Nucleus accumbens (tissue), 56 donors: ENCODE results near the gene TRIM15.

Experiments
- DNase-seq, 56 donors: peaks; one replicate each; lab custom pipeline; 2025; lab: John Stamatoyannopoulos, UW

The TRIM15 gene

DNA sequence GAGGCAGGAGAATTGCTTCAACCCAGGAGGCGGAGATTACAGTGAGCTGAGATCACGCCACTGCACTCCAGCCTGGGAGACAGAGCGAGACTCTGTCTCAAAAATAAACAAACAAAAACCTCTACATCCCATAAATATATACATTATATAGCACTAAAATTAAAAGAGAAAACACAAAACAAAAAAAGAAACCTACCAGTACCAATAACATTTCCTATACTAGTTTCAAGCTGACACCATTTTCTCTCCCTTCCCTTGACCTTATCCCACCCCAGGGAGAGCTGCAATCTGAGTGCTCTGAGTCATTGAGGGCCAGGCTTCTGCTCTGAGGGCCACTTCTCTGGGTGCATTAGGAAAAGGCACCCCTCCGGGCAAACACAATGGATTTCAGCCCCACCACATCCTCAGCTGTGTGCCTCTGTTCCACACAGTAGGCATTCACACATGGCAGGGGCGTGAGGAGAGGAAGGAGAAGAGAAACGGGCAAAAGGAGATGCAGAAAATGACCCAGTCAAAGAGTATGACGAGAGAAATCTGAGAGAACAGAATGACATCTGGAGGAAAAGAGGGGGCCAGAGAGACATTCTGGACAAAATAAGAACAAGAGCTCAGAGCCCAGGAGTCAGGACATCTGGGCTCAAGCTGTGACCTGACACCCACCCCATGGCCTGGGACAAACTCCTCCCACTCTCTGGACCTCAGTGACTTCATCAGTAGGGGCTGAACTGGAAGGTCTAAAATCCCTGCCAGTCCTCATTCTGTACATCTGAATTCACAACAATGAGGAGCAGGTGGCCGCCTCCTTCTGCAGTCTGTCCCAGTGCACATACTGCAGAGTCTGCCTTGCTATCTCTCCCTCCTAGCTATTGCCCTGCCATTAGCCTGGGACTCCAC, 31.7 kb downstream of the TRIM15 start:
- no peak for DNase-seq

DNA sequence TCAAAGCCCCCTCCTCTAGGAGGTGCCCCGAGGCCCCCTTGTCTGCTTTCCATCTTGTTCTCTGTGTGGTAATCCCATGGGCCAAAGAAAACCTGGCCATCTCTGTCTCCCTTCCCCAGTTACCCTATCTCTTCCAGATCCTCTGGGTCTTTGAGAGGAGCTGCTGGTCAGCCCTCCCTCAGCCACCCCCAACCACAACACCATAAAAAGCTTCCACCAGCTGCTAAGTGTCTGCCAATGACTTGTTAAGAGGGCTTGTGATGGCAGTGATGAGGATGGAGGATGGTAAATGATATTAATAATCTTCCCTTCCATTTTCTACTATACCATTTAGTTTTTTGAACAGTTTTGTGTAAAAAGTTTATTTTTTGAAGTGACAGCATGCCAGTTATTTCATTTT, 32.6 kb downstream of the TRIM15 start:
- DNase-seq = no peak

DNA sequence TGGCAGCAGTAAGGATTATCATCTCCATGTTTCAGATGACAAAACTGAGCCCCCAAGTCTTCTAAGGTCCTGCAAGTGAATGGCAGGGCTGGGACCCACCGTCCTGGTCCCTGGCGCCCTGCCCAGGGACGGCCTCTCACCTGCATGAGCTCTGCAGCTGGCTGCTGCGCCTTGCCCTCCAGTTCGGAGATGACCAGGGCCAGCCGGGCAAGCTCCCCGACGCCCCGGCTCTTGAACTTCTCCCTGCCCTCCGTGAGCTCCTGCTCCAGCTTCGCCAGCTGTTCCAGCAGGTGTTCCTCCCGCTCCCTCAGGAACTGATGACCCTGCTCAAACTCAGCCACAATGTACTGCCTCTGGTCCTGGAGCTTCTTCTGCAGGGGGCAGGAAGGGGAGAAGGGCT, 33.0 kb downstream of the TRIM15 start:
- no peak for DNase-seq

DNA sequence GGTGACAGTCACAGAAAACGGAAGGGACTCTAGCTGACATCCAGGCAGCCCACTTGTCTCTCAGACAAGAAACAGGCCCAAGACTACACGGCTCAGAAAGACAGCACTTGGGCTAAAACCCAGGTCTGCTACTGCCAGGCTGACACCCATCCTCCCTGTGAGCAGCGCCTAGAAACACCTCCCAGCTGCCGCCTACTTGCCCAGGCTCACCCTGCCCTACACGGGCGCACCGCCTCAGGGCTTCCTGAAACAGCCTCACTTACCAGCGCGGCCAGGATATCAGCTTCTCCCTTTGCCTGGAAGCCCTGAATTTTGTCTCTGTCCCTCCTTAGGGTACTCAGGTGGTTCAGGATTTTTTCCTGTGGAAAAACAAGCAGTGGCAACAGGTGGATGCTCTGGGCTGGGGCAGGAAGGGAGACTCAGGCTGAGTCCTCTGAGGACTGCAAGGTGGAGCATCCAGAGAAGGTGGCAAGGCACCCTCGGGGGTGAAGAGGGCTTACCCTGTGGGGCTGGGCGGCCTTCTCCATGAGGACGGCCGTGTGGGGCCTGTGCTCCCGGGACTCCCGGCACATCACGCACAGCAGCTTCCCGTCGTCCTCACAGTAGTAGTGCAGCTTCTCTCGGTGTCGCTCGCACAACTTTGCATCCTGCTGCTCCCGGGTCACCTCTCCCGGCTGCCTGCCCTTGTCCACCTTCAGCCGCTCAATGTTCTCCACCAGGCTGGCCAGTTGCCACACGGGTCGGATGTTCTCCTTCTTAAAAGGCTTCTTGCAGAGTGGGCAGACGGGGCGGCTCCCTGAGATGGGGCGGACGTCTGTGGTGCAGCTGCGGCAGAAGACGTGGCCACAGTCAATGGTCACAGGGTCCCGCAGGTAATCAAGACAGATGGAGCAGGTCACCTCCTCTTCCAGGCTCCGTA, 35.1 kb downstream of the TRIM15 start:
- DNase-seq = peak in 3 of 56 donors; percentile 6 to 26 (median 7)

DNA sequence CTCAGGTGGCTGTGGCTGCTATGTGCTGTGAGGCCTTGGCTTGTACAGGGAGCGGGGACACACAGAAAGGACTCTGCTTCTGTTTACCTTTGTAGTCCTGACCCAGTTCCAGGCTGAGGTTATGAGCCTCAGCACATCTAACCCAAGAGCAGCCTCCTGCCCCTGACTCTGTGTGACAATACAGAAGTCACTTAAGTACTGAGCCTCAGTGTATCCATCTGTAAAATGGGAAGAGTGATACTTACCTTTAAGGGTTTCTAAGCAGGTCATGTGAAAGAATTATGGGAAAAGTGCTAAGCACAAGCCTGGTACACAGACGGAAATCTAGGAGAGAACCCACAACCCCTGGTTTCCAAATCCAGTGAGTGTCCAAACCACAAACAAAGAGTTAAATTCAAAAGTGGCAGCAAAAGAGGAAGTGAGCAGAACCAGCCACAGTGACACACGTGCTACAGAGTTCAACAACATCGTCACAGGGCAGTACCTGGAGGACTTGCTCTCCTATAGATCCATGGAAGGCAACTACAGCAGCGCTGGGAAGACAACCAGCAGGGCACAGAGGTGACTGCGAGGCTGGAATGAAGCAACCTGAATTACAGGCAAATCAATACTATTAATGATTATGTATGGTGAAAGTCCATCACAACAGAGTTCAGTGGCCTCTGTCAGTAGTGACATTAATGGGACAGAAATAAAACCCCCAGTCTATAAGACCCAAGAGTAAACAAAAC, 37.4 kb downstream of the TRIM15 start:
- DNase-seq = no peak

- DNase-seq = no peak
Observed at GRCh38 chr6:30202366-30202765, 39.0 kb downstream of the TRIM15 start.

- DNase-seq = no peak
Observed at GRCh38 chr6:30204116-30204515, 40.8 kb downstream of the TRIM15 start.

GRCh38 chr6:30206152-30206551, 42.8 kb downstream of the TRIM15 start:
- DNase-seq = no peak

- no peak for DNase-seq
Observed at GRCh38 chr6:30206799-30207618, 43.7 kb downstream of the TRIM15 start.

- peak in 1 of 56 donors; percentile 3 for DNase-seq
Observed at GRCh38 chr6:30207619-30208295, 44.4 kb downstream of the TRIM15 start.

DNA sequence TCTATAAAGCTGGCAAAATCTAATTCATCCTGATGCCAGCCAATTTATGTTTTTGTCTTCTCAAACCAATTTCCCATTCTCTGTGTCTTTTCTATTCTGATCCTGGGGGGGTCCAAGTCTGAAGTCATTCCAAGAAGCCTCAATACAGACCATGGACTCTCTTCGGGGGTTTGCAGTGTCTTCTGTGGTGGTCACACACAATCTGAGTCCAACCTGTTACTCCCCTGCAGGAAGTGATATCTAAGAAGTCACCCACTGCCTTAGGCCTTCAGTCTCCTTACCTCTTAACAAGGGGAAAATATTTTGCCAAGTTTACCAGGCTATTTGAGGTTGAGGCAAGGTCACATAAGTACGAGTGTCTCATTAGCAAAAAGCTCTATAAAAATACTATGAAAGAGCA, 48.0 kb downstream of the TRIM15 start:
- DNase-seq = no peak

DNA sequence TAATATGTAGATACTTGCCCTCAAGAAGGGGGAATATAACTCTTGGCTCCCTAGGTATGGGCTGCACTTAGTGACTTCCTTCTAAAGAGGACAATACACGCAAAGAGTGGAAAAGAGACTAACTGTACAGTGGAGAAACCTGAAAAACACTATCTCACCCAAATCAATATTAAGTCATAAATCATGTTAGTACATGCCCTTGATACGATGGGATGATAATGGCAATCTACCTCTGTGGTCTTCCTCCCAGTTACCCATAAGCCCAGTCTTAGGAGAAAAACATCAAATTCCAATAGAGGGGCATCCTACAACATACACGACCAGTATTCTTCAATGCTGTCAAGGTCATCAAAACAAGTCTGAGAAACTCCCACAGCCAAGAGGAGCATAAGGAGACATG, 48.6 kb downstream of the TRIM15 start:
- DNase-seq = no peak

- peak; percentile 31 to 98 (median 95) for DNase-seq
Observed at GRCh38 chr6:30212865-30213666, 49.7 kb downstream of the TRIM15 start, which contains the start of gene TRIM26. TSS of gene TRIM26 (minus strand) at chr6:30213406. CDS start at chr6:30199103, 14,303 bp downstream.

DNA sequence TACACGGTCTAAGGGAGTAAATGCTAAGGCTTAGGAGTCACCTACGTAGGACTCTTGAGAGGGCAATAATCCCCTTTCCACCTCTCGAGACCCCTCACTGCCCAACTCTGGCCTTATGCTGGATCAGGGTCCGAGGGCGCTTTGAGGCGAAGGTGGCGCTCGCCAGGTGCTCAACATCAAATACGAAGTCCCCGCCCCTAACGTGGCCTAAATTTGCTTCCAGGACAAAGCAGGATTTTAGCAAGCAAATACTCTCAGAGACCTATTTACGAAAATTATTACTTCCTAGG, 50.3 kb downstream of the TRIM15 start:
- no peak for DNase-seq

- peak in 54 of 56 donors; percentile 16 to 85 (median 69) for DNase-seq
Observed at GRCh38 chr6:30213957-30214656, 50.8 kb downstream of the TRIM15 start.

GRCh38 chr6:30214657-30214982, 51.3 kb downstream of the TRIM15 start:
- peak in 1 of 56 donors; percentile 29 for DNase-seq

- no peak for DNase-seq
Observed at GRCh38 chr6:30216096-30216495, 52.8 kb downstream of the TRIM15 start.

DNA sequence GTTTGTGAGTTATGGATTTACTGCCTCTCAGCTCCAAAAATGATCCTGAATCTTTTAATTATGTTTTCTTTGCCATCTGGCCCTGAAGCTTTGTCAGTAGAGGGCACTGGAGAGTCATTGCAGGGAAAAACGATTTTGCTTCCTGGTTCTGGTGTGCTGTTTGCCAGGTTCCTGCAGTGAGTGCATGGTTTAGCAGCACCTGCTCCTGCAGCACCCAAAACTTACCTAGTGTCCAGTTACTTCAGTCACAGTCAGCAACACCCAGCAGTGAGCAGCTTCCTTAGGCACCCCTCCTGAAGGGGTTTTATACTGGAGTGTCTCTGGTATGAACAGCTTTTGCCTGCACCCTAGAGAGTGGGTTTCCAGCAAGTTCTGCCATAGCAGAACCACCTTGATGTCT, 55.9 kb downstream of the TRIM15 start:
- peak in 35 of 56 donors; percentile 3 to 63 (median 22) for DNase-seq
